Hepatocyte (in vitro differentiated cells): ENCODE measurements around the gene NAB2. TPM values are rescaled to one million over a fixed set of nuclear protein-coding genes. Genes with fewer than 3 reads are reported as not detected.
A peak's percentile ranks its signal among the peaks of the same experiment; 100 is the strongest.

Experiments
- DNase-seq: peaks from one replicate; pipeline ENCODE4 v3.0.0-alpha.2; 2016; ENCODE audit warnings: low spot score
- H2AFZ ChIP-seq: fragments of 200-600 bp; sonication (generic); 2 replicates; pipeline ENCODE4 v1.6.0; 2016; ENCODE audit warnings: antibody characterized with exemption, mild to moderate bottlenecking
- H3K27ac ChIP-seq: fragments of 200-600 bp; sonication (generic); 2 replicates; pipeline ENCODE4 v1.5.1; 2016; ENCODE audit warnings: mild to moderate bottlenecking
- H3K27me3 ChIP-seq: fragments of 200-600 bp; sonication (generic); 2 replicates; pipeline ENCODE4 v1.6.1; 2016
- H3K36me3 ChIP-seq: fragments of 200-600 bp; sonication (generic); replicated peaks from 2 replicates; pipeline ENCODE4 v1.5.1; 2016; ENCODE audit warnings: low read depth; ENCODE audit not compliant: insufficient read depth
- H3K4me1 ChIP-seq: fragments of 200-600 bp; sonication (generic); 2 replicates; pipeline ENCODE4 v1.5.1; 2016; ENCODE audit warnings: mild to moderate bottlenecking, moderate library complexity; ENCODE audit not compliant: insufficient read depth
- H3K4me2 ChIP-seq: fragments of 200-600 bp; sonication (generic); 2 replicates; pipeline ENCODE4 v1.6.0; 2016
- H3K4me3 ChIP-seq: fragments of 200-600 bp; sonication (generic); 2 replicates; pipeline ENCODE4 v1.5.1; 2016; ENCODE audit warnings: mild to moderate bottlenecking
- H3K79me2 ChIP-seq: fragments of 200-600 bp; sonication (generic); 2 replicates; pipeline ENCODE4 v1.6.0; 2017; ENCODE audit warnings: mild to moderate bottlenecking
- H3K9me2 ChIP-seq: fragments of 200-600 bp; sonication (generic); replicated peaks from 2 replicates; pipeline ENCODE4 v1.6.0; 2017; ENCODE audit warnings: mild to moderate bottlenecking; ENCODE audit not compliant: insufficient read depth
- H3K9me3 ChIP-seq: fragments of 200-600 bp; sonication (generic); 2 replicates; pipeline ENCODE4 v1.5.1; 2016; ENCODE audit warnings: low read depth, mild to moderate bottlenecking
- H4K20me1 ChIP-seq: fragments of 200-600 bp; sonication (generic); 2 replicates; pipeline ENCODE4 v1.6.0; 2016; ENCODE audit warnings: mild to moderate bottlenecking; ENCODE audit not compliant: insufficient read depth, poor library complexity, severe bottlenecking
- CTCF ChIP-seq: fragments of 200-600 bp; sonication (generic); IDR thresholded peaks from 2 replicates; pipeline ENCODE4 v1.5.1; 2016; ENCODE audit warnings: antibody characterized with exemption, mild to moderate bottlenecking; ENCODE audit not compliant: poor library complexity
- EZH2 ChIP-seq: fragments of 200-600 bp; sonication (generic); IDR thresholded peaks from 2 replicates; pipeline ENCODE4 v1.6.1; 2016; ENCODE audit warnings: antibody characterized with exemption, mild to moderate bottlenecking, borderline replicate concordance
- EZH2phosphoT487 ChIP-seq: fragments of 200-600 bp; sonication (generic); IDR thresholded peaks from one replicate; pipeline ENCODE4 v1.6.1; 2018; ENCODE audit warnings: antibody characterized with exemption, mild to moderate bottlenecking, low read depth, moderate library complexity; ENCODE audit not compliant: unreplicated experiment, severe bottlenecking
- WGBS: methylation state at CpG from one replicate; pipeline ENCODE4 v1.1.6; 2016; ENCODE audit warnings: low lambda C conversion rate; ENCODE audit errors: missing lambda C conversion rate; 5-methylcytosine and 5-hydroxymethylcytosine counted together
- polyA plus RNA-seq: library from polyadenylated mRNA; unstranded; fragments of >200 nt; fragmentation: Nextera tagmentation; extraction: Ambion mirVana; gene quantifications from 2 replicates; pipeline ENCODE4 v1.2.1, GENCODE V29; 2016
- total RNA-seq: library from RNA; depleted of rRNA; stranded (reverse); fragments of >200 nt; gene quantifications from 2 replicates; pipeline ENCODE4 v1.2.3, GENCODE V29; 2014

The NAB2 gene
- total and polyA plus RNA-seq, 2 experiments from 2014 or later, result 12.3 to 21.9 TPM

GRCh38 chr12:57106021-57106708 lies 17.3 kb downstream of the NAB2 start:
- peaks cover 10% of the 10 kb centered on the region for H4K20me1 ChIP-seq
- H3K4me2 ChIP-seq, result no peak overlapping the region
- no peak overlapping the region for H3K4me3 ChIP-seq
- H3K36me3 ChIP-seq, result no peaks in the 10 kb centered on the region
- no peaks in the 10 kb centered on the region for H3K9me3 ChIP-seq
- 93% methylated on average over 9 of the region's 9 CpGs for WGBS
- peaks cover 26% of the 10 kb centered on the region for H3K79me2 ChIP-seq
- no peaks in the 10 kb centered on the region for H3K9me2 ChIP-seq
- H3K4me1 ChIP-seq, result peaks cover 28% of the 10 kb centered on the region
- H2AFZ ChIP-seq, result no peak overlapping the region
- TF ChIP-seq CTCF (no peak), EZH2 (no peak), EZH2phosphoT487 (no peak)
- no peaks in the 10 kb centered on the region for H3K27me3 ChIP-seq
- no peak for DNase-seq
- no peak overlapping the region for H3K27ac ChIP-seq

- H2AFZ ChIP-seq, result no peak overlapping the region
- H3K4me3 ChIP-seq, result no peak overlapping the region
- no peaks in the 10 kb centered on the region for H3K9me3 ChIP-seq
- no peaks in the 10 kb centered on the region for H3K9me2 ChIP-seq
- WGBS, result 75% methylated on average over 7 of the region's 7 CpGs
- no peak for TF ChIP-seq EZH2
- TF ChIP-seq CTCF, result no peak
- H3K79me2 ChIP-seq, result peaks cover 26% of the 10 kb centered on the region
- peaks cover 27% of the 10 kb centered on the region for H3K4me1 ChIP-seq
- H4K20me1 ChIP-seq, result peaks cover 10% of the 10 kb centered on the region
- no peaks in the 10 kb centered on the region for H3K36me3 ChIP-seq
- H3K27me3 ChIP-seq, result no peaks in the 10 kb centered on the region
- DNase-seq, result peak; percentile 5
- H3K27ac ChIP-seq, result no peak overlapping the region
- H3K4me2 ChIP-seq, result no peak overlapping the region
Measured at GRCh38 chr12:57107456-57108155, 18.7 kb downstream of the NAB2 start.

GRCh38 chr12:57109207-57110103 lies 20.5 kb downstream of the NAB2 start:
- H3K27me3 ChIP-seq, result no peaks in the 10 kb centered on the region
- DNase-seq, result no peak
- peaks cover 30% of the 10 kb centered on the region for H3K4me1 ChIP-seq
- peak overlapping the region; percentile 69 for H2AFZ ChIP-seq
- no peaks in the 10 kb centered on the region for H3K9me3 ChIP-seq
- peak overlapping the region; percentile 93 for H3K4me2 ChIP-seq
- H3K79me2 ChIP-seq, result peaks cover 26% of the 10 kb centered on the region
- no peak for TF ChIP-seq CTCF
- TF ChIP-seq EZH2, result no peak
- no peak for TF ChIP-seq EZH2phosphoT487
- H3K9me2 ChIP-seq, result no peaks in the 10 kb centered on the region
- H3K36me3 ChIP-seq, result no peaks in the 10 kb centered on the region
- H3K27ac ChIP-seq, result peak overlapping the region; percentile 100
- H4K20me1 ChIP-seq, result peaks cover 10% of the 10 kb centered on the region
- H3K4me3 ChIP-seq, result peak overlapping the region; percentile 52
- WGBS, result 75% methylated on average over 7 of the region's 7 CpGs
